ENCODE results near the gene C22orf23. TPM values are rescaled to one million over a fixed set of nuclear protein-coding genes. Genes with fewer than 3 reads are reported as not detected.
"Not testable (repeated sequence)": the region's sequence is repeated elsewhere in the genome, so short reads cannot be mapped to it uniquely, and the experiment has no call there.

The C22orf23 gene
- total and polyA plus RNA-seq, 2 of the 4 experiments (the other 2 are of a cell fraction): 0.39 to 0.54 TPM

GRCh38 chr22:37944423-37944822, 9.0 kb downstream of the C22orf23 start:
- DNase-seq; H4K5ac ChIP-seq (ENCODE audit: low read depth, low read length); ATAC-seq (ENCODE audit: low read depth); POLR2A ChIA-PET (ENCODE audit: unreplicated experiment); H3K4me2 ChIP-seq (ENCODE audit: low read depth, low read length); H2BK15ac ChIP-seq (ENCODE audit: low read depth, low read length); H3K9ac ChIP-seq (ENCODE audit: low read depth, low read length); H2AFZ ChIP-seq (replicated peaks; ENCODE audit: low read length, poor library complexity); intact Hi-C loops (cut with micrococcal nuclease); BruUV-seq (replicated peaks); in situ Hi-C loops (cut with MboI; ENCODE audit: low sequenced_read_pairs); H2AK5ac ChIP-seq (ENCODE audit: low read depth, low read length); H3K23ac ChIP-seq (ENCODE audit: low read depth, low read length); H3K14ac ChIP-seq (replicated peaks; ENCODE audit: low read depth, low read length); H2AK9ac ChIP-seq (replicated peaks; ENCODE audit: low read depth, low read length, poor library complexity); H4K8ac ChIP-seq (ENCODE audit: low read depth in 2 of 2, low read length in 2 of 2); H2BK5ac ChIP-seq (ENCODE audit: low read depth, low read length, poor library complexity, severe bottlenecking); H2BK20ac ChIP-seq (ENCODE audit: low read depth, low read length); H2BK120ac ChIP-seq (ENCODE audit: low read depth, low read length); H3K27me3 ChIP-seq (ENCODE audit: control insufficient read depth, insufficient read depth, low read length); H3K4me3 ChIP-seq (ENCODE audit: insufficient read depth, low read depth, low read length); H4K20me1 ChIP-seq (ENCODE audit: insufficient read depth, low read length); H3K9me3 ChIP-seq (ENCODE audit: control insufficient read depth, insufficient read depth, low read length); H3K27ac ChIP-seq (ENCODE audit: insufficient read depth, low read length); H3K9me1 ChIP-seq (ENCODE audit: insufficient read depth, low read length); H3K4ac ChIP-seq (ENCODE audit: low read depth, low read length); H3K18ac ChIP-seq (ENCODE audit: low read depth, low read length); H4K91ac ChIP-seq (ENCODE audit: insufficient read depth, low read depth, low read length); dilution Hi-C loops (cut with HindIII; ENCODE audit: low sequenced_read_pairs, unreplicated experiment); H3K56ac ChIP-seq (ENCODE audit: extremely low read depth, insufficient read depth, low read length); CTCF ChIA-PET; H3K4me1 ChIP-seq (ENCODE audit: control insufficient read depth, insufficient read depth, low read length); H3K79me1 ChIP-seq (ENCODE audit: low read depth in 1 of 2, low read length in 2 of 2): not testable (repeated sequence)
- H3K36me3 ChIP-seq (ENCODE audit: control insufficient read depth, insufficient read depth, low read length): peaks cover 28% of the 10 kb centered on the region
- WGBS, 2 experiments (ENCODE audit: extremely low coverage in 2 of 2, insufficient read length in 1 of 2): no CpG with 5 or more reads among the region's 11 CpGs
